ENCODE results near the gene GPR107.

The GPR107 gene

GRCh38 chr9:130054325-130054786, 650 bp downstream of the GPR107 start:
- no peak for DNase-seq (ENCODE audit: low read depth in 3 of 3)

GRCh38 chr9:130054820-130055219, 1.1 kb downstream of the GPR107 start:
- no peak for DNase-seq (ENCODE audit: low read depth in 3 of 3)

- DNase-seq (ENCODE audit: low read depth in 3 of 3), result no peak
These were observed 4.4 kb downstream of the GPR107 start for GRCh38 chr9:130058154-130058553.

GRCh38 chr9:130058887-130059286, 5.2 kb downstream of the GPR107 start:
- DNase-seq (ENCODE audit: low read depth in 3 of 3), result no peak

- DNase-seq (ENCODE audit: low read depth in 3 of 3), result no peak
These were observed 6.6 kb downstream of the GPR107 start for GRCh38 chr9:130060296-130060695.

GRCh38 chr9:130062750-130063149, 9.0 kb downstream of the GPR107 start:
- DNase-seq (ENCODE audit: low read depth in 3 of 3), result no peak

- no peak for DNase-seq (ENCODE audit: low read depth in 3 of 3)
These were observed 10.9 kb downstream of the GPR107 start for GRCh38 chr9:130064621-130065020.

GRCh38 chr9:130069048-130069447, 15.3 kb downstream of the GPR107 start:
- DNase-seq (ENCODE audit: low read depth in 3 of 3), result no peak

GRCh38 chr9:130072515-130073235, 19.0 kb downstream of the GPR107 start:
- DNase-seq (ENCODE audit: low read depth in 3 of 3), result no peak

- DNase-seq (ENCODE audit: low read depth in 3 of 3), result no peak
These were observed 19.7 kb downstream of the GPR107 start for GRCh38 chr9:130073373-130073772.

GRCh38 chr9:130078547-130078946, 24.8 kb downstream of the GPR107 start:
- no peak for DNase-seq (ENCODE audit: low read depth in 3 of 3)

GRCh38 chr9:130084337-130084736, 30.6 kb downstream of the GPR107 start:
- no peak for DNase-seq (ENCODE audit: low read depth in 3 of 3)

- no peak for DNase-seq (ENCODE audit: low read depth in 3 of 3)
These were observed 34.3 kb downstream of the GPR107 start for GRCh38 chr9:130088051-130088450.

GRCh38 chr9:130089141-130089540, 35.4 kb downstream of the GPR107 start:
- DNase-seq (ENCODE audit: low read depth in 3 of 3), result no peak

- no peak for DNase-seq (ENCODE audit: low read depth in 3 of 3)
These were observed 37.2 kb downstream of the GPR107 start for GRCh38 chr9:130090915-130091314.

GRCh38 chr9:130092910-130093309, 39.2 kb downstream of the GPR107 start:
- DNase-seq (ENCODE audit: low read depth in 3 of 3), result no peak

GRCh38 chr9:130095872-130096271, 42.2 kb downstream of the GPR107 start:
- no peak for DNase-seq (ENCODE audit: low read depth in 3 of 3)

- DNase-seq (ENCODE audit: low read depth in 3 of 3), result no peak
These were observed 47.0 kb downstream of the GPR107 start for GRCh38 chr9:130100681-130101080.

GRCh38 chr9:130101915-130102314, 48.2 kb downstream of the GPR107 start:
- no peak for DNase-seq (ENCODE audit: low read depth in 3 of 3)

- DNase-seq (ENCODE audit: low read depth in 3 of 3), result no peak
These were observed 50.9 kb downstream of the GPR107 start for GRCh38 chr9:130104491-130105193.

GRCh38 chr9:130106860-130107233, 53.1 kb downstream of the GPR107 start:
- no peak for DNase-seq (ENCODE audit: low read depth in 3 of 3)

GRCh38 chr9:130107234-130107861, 53.6 kb downstream of the GPR107 start:
- DNase-seq (ENCODE audit: low read depth in 3 of 3), result peak; percentile 60 to 87 (median 78)

- no peak for DNase-seq (ENCODE audit: low read depth in 3 of 3)
These were observed 54.2 kb downstream of the GPR107 start for GRCh38 chr9:130107955-130108354.
